C4-2B (cell line): ENCODE measurements around the gene C1S.

Experiments used
- CTCF ChIP-seq: fragments of 450-650 bp; conservative IDR thresholded peaks from 2 replicates; pipeline ENCODE4 v1.5.1; 2017; ENCODE audit warnings: mild to moderate bottlenecking
- ZFX ChIP-seq: fragments of 450-650 bp; IDR thresholded peaks from 2 replicates; pipeline ENCODE4 v1.6.1; 2017

GRCh38 chr12:7096006-7096932, 35.8 kb downstream of the C1S start:
- TF ChIP-seq CTCF, result no peak
- no peak for TF ChIP-seq ZFX
